HG03442 (cell line): Measurements from ENCODE around the gene TES.
A peak's percentile ranks its signal among the peaks of the same experiment; 100 is the strongest.
"Not testable (repeated sequence)": the region's sequence is repeated elsewhere in the genome, so short reads cannot be mapped to it uniquely, and the experiment has no call there.

Experiments
- ATAC-seq: cut with Tn5 transposase; IDR thresholded peaks from one replicate; pipeline ENCODE4 v1.9.1; 2021; ENCODE audit warnings: mild to moderate bottlenecking, moderate library complexity; ENCODE audit not compliant: unreplicated experiment

Gene TES

GRCh38 chr7:116241291-116241690 lies 31.0 kb downstream of the TES start:
- ATAC-seq: no peak

- no peak for ATAC-seq
Observed at GRCh38 chr7:116242178-116242577, 31.8 kb downstream of the TES start.

- no peak for ATAC-seq
Observed at GRCh38 chr7:116242759-116243158, 32.4 kb downstream of the TES start.

DNA sequence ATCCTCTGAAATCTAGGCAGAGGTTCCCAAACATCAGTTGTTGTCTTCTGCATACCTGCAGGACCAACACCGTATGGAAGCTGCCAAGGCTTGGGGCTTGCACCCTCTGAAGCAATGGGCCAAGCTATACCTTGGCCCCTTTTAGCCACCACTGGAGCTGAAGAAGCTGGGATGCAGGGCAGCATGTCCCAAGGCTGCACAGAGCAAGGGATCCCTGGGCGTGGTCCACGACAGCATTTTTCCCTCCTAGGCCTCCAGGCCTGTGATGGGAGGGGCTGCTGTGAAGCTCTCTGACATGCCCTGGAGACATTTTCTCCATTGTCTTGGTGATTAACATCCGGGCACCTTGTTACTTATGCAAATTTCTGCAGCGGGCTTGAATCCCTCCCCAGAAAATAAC lies 34.5 kb downstream of the TES start:
- ATAC-seq: not testable (repeated sequence)

GRCh38 chr7:116246357-116246756 lies 36.0 kb downstream of the TES start:
- no peak for ATAC-seq

DNA sequence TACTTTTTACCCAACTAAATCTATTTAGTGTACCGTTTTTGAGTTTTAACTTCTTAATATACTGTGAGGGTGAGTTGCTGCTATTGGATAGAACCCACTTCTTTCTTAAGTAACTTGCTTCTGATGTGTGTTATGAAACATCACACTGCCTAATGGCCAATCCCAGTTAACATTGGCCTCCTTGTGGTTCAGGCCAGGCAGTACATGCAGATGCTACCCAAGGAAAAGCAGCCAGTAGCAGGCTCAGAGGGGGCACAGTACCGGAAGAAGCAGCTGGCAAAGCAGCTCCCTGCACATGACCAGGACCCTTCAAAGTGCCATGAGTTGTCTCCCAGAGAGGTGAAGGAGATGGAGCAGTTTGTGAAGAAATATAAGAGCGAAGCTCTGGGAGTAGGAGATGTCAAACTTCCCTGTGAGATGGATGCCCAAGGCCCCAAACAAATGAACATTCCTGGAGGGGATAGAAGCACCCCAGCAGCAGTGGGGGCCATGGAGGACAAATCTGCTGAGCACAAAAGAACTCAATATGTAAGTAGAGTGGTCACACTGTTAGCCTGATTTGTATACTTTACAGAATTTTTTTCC lies 39.7 kb downstream of the TES start:
- ATAC-seq: peak; percentile 64

- ATAC-seq: no peak
Observed at GRCh38 chr7:116251675-116252074, 41.3 kb downstream of the TES start.

DNA sequence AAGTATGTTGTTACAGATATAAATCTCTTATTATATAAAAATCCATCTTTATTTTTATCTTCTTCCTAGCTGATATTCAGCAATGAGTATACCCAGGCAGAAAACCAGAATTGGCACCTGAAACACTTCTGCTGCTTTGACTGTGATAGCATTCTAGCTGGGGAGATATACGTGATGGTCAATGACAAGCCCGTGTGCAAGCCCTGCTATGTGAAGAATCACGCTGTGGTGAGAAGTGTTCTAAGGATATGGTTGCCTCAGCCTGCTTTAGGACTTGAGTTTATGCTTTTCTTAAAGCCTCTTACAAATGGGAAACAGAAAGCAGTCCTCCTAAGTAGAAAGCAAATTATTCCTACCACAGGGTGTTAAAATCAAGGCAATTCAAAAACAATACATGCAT lies 41.9 kb downstream of the TES start:
- ATAC-seq: no peak

DNA sequence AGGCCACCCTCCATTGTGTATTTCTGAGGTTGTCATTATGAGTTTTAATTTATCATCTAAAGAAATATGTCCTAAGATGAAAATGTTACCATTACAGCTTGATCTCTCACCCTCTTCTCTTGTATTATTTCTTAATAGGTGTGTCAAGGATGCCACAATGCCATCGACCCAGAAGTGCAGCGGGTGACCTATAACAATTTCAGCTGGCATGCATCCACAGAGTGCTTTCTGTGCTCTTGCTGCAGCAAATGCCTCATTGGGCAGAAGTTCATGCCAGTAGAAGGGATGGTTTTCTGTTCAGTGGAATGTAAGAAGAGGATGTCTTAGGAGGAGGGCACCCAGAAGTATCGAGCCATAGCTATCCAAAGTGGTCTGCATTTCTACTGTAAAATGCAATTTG lies 46.8 kb downstream of the TES start:
- no peak for ATAC-seq

DNA sequence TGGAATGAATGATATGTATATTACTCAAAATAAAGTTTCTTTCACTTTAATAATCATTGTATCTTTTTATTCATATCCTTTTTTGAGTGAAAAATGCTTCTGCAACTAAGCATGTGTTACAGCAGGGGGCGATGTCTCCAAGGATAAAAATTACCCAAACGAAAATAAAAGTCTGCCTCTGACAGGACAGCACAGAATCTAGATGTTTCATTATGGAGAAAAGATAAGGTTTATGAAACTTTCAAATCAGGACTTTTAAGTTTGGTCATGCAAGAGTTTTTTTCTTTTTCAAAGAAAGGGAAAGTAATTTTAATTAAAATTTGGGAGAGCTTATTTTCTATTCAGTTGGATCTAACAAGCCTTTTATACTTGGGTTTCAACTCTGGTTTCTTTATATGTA lies 48.4 kb downstream of the TES start:
- peak; percentile 56 for ATAC-seq

- no peak for ATAC-seq
Observed at GRCh38 chr7:116259156-116259870, 49.0 kb downstream of the TES start.

- no peak for ATAC-seq
Observed at GRCh38 chr7:116259871-116260440, 49.6 kb downstream of the TES start.

DNA sequence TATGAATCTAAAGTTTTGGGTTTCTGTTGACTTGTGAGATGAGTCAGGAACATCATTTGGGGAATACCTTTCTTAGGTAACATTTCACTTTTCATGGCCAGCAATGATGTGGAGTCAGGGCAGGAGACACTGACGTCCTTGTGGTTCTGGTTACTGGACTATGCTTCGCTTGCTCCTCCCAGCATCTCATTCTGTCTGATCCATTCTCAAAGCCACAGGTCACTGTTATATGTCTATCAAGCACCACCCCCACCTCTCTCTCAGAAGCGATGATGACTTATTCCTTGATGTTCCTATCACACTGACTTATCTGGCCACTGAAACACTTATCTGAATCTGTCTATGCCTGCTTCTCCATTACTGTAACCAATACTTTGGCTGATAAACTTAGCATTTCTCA lies 51.6 kb downstream of the TES start:
- no peak for ATAC-seq

- no peak for ATAC-seq
Observed at GRCh38 chr7:116265881-116266280, 55.5 kb downstream of the TES start.

DNA sequence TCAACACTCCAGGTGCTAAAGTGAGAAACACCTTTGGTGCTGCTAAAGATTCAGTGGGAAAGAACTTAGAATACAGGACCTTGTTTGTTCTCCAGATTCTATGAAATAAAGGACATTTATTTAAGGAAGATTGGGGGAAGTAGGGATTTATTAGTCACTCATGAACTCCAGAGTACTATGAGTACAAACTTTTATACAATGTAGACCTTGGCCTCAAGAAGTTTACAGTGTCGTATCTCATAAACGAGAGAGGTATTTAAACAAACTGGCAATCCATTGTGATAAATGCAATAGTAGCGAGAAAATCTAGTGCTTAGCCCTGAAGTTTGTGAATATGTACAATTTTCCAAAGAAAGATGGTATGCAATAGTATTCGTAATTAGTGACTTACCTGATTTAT lies 59.1 kb downstream of the TES start:
- no peak for ATAC-seq

GRCh38 chr7:116271161-116271913 lies 61.0 kb downstream of the TES start:
- no peak for ATAC-seq

DNA sequence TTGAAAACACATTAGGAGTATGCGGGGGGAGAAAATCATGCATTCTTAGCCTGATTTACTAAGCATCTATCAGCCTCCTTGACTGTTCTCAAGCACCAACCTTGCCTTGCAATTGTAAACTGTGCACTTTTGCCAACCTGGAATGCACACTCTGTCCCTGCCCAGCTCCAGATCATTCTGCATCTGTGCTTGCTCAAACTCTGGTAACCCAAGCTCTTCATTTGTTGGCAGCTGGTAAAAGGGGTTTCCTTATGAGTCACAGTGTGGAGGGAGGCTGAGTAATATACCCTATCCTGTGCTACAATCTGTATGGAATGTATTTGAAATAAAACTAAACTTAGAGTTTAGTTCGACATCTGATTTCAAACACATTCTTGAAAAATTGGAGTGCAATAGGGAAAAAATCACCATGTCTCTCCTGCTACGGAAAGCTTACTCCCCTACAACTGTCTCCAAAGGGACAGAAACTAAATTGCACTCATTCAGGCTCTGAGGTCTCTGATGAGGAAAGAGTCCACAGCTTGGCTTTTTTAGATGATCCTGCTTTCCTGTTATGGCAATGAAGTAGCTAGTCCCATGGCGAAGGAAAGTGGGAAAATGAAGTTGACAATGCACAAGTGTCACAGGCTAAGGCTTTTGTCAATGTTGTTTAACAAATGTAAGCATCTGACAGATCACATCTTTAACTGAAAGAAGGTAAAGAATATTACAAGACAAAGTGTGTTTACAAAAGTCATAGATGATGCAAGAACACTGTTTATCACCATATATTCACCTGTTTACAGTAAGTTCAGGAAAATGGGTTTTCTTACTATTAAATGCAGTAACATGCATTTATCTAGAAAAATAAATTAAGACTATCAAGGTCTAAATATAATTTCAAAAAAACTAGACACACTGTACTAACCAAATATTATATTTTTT lies 61.9 kb downstream of the TES start:
- ATAC-seq: peak; percentile 89

DNA sequence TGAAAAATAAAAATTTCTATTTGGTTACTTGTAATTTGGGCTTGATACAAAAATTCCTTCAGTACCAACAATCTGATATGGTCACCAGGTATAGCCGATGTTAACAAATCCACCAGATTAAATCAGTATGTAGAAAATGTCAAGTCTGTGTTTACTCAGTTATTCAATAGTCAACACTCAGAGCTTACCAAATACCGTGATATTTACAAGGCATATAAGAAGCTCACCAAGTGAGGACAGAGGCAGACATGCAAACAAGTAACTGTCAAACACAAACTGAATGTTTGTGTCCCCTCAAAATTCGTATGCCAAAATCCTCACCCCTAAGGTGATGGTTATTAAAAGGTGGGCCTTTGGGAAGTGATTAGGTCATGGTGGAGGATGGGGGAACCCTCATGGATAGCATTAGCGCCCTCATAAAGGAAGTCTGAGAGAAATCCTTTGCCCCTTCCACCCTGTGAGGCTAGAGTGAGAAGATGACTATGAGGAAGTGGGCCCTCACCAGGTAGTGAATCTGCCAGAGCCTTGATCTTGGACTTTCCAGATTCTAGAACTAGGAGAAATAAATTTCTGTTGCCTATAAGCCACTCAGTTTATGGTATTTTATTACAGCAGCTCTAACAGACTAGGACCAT lies 63.1 kb downstream of the TES start:
- ATAC-seq: no peak

DNA sequence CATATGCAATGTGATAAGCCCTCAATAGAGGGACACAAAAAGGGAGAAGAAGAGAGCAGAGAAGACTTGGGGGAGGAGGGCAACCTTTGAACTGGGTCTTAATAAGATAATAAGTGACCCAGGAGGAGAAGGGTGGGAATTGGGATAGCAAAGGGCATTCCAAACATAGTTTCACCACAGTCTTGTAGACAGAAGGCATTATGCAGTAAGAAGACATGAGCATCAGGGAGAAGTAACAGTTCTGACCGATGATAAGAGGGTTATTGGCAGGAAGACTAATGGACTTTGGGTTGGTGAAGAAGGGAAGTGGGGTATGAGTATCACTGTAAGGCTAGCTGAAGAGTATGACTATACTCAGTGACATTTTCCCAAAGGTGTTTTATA lies 63.6 kb downstream of the TES start:
- no peak for ATAC-seq

DNA sequence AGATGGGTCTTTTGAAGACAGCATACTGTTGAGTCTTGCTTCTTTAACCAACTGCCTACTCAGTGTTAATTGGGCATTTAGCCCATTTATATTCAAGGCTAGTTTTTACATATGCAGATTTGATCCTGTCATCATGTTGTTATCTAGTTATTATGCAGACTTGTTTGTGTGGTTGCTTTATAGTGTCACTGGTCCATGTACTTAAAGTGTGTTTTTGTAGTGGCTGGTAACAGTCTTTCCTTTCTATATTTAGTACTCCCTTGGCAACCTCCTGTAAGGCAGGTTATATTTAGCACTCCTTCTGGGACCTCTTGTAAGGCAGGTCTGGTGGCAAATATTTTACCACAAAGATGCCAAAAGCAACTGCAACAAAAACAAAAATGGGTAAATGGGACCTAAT lies 66.7 kb downstream of the TES start:
- ATAC-seq: no peak
